Measurements from ENCODE around the gene GINS2. TPM values are rescaled to one million over a fixed set of nuclear protein-coding genes. Genes with fewer than 3 reads are reported as not detected.

Gene GINS2
- total RNA-seq, 4 donors from 2014 or later = 2.0 to 10.4 TPM; not detected in 2

DNA sequence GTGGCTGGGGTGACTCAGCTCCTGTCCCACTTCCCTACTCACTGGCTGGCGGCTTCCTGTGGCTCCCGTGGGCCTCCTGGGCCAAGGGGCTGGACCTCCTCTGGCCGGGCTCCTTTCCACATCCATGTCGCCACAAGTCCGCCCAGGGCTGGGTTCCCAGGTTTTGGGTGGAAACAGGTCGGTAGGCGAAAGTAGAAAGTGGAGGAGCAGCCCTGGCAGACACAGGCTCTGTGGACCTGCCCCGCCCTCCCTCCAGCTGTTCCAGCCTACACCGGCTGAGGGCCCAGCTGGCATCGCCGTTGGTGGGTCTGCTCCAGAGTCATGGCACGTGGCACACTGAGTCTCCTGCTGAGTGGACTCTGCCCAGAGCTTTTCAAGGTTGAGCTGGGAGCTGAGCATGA lies 47.0 kb downstream of the GINS2 start:
- no peaks in the 10 kb centered on the region for H3K27me3 ChIP-seq
- no peak overlapping the region for H3K4me3 ChIP-seq
- intact Hi-C loops (cut with DNase I; ENCODE audit: low total_unique reads) = no loop called here
- no peaks in the 10 kb centered on the region for H3K9me3 ChIP-seq
- DNase-seq = no peak
- H3K27ac ChIP-seq = no peak overlapping the region
- no peaks in the 10 kb centered on the region for H3K4me1 ChIP-seq
- no peaks in the 10 kb centered on the region for H3K36me3 ChIP-seq
- TF ChIP-seq CTCF (IDR thresholded peaks at IDR 0.05) (no peak), POLR2A (IDR thresholded peaks at IDR 0.05) (no peak)

- H3K9me3 ChIP-seq = no peaks in the 10 kb centered on the region
- no peaks in the 10 kb centered on the region for H3K27me3 ChIP-seq
- H3K4me1 ChIP-seq = no peaks in the 10 kb centered on the region
- intact Hi-C loops (cut with DNase I; ENCODE audit: low total_unique reads) = no loop called here
- no peaks in the 10 kb centered on the region for H3K36me3 ChIP-seq
- H3K27ac ChIP-seq = no peak overlapping the region
- TF ChIP-seq POLR2A (IDR thresholded peaks at IDR 0.05) (no peak), CTCF (IDR thresholded peaks at IDR 0.05) (no peak)
- no peak for DNase-seq
- no peak overlapping the region for H3K4me3 ChIP-seq
Observed at GRCh38 chr16:85641305-85641704, 47.4 kb downstream of the GINS2 start.

GRCh38 chr16:85640585-85640984 lies 48.2 kb downstream of the GINS2 start:
- no peaks in the 10 kb centered on the region for H3K9me3 ChIP-seq
- H3K4me3 ChIP-seq = no peak overlapping the region
- no peak for DNase-seq
- H3K4me1 ChIP-seq = no peaks in the 10 kb centered on the region
- no peak overlapping the region for H3K27ac ChIP-seq
- intact Hi-C loops (cut with DNase I; ENCODE audit: low total_unique reads) = no loop called here
- H3K36me3 ChIP-seq = no peaks in the 10 kb centered on the region
- no peak for TF ChIP-seq CTCF (IDR thresholded peaks at IDR 0.05)
- TF ChIP-seq POLR2A (IDR thresholded peaks at IDR 0.05) = no peak
- no peaks in the 10 kb centered on the region for H3K27me3 ChIP-seq

DNA sequence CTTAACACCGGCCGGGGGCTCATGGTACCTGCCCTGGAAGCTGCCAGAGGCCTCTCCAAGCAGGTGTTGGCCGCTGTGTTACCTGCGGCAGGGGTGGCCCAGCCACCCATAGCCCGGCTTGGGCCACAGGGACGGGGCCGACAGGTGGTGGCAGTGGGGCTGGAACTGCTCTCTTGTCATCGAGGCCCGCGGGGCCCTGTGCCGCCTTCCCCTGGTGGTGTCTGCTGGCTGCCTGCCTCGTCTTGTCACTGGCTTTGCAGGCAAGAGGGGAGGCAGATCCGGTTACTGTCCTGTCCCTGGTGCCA lies 48.5 kb downstream of the GINS2 start:
- TF ChIP-seq CTCF (IDR thresholded peaks at IDR 0.05) = no peak
- TF ChIP-seq POLR2A (IDR thresholded peaks at IDR 0.05) = no peak
- no peak overlapping the region for H3K4me3 ChIP-seq
- H3K27me3 ChIP-seq = no peaks in the 10 kb centered on the region
- no peaks in the 10 kb centered on the region for H3K9me3 ChIP-seq
- DNase-seq = no peak
- H3K4me1 ChIP-seq = no peaks in the 10 kb centered on the region
- H3K27ac ChIP-seq = no peak overlapping the region
- no peaks in the 10 kb centered on the region for H3K36me3 ChIP-seq
- intact Hi-C loops (cut with DNase I; ENCODE audit: low total_unique reads) = no loop called here

DNA sequence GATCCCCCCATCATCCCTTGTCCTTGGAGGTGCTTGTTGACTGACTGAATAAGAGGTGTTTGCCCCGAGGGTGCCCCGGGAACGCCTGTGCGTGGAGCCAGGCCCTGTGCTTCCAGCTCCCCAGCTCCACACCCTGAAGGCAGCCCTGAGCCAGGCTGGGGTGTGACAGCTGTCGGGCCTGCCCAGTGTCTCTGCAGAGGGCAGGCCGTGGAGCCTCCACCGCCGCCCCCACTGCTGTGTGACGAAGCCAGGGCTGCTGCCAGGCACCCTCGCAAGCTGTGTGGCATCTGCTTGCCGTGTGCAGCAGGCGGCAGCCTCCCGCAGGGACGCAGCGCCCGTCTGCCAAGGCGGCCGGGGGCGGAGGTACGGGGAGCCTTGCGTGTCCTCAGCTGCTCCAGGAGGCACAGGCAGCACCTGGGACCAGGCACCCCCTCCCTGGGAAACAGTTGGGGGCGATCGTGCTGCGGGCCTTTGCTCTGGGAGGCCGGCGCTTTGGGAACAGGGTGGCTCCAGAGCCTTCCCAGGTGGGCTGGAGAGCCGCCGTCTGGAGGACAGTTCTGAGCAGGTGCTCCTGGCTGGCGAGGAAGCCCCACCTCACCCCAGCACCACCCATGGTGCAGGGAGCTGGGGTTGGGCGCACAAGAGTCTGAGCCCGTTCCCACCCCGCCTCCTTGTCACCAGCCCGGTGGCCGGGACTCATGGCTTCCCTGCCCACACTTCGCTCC lies 49.1 kb downstream of the GINS2 start:
- no peak overlapping the region for H3K4me3 ChIP-seq
- TF ChIP-seq CTCF (IDR thresholded peaks at IDR 0.05) (no peak), POLR2A (IDR thresholded peaks at IDR 0.05) (no peak)
- no peaks in the 10 kb centered on the region for H3K9me3 ChIP-seq
- H3K36me3 ChIP-seq = no peaks in the 10 kb centered on the region
- intact Hi-C loops (cut with DNase I; ENCODE audit: low total_unique reads) = no loop called here
- DNase-seq = no peak
- H3K27me3 ChIP-seq = no peaks in the 10 kb centered on the region
- no peak overlapping the region for H3K27ac ChIP-seq
- H3K4me1 ChIP-seq = no peaks in the 10 kb centered on the region
